Measurements from ENCODE around the gene LGR4. TPM values are rescaled to one million over a fixed set of nuclear protein-coding genes. Genes with fewer than 3 reads are reported as not detected.

Gene LGR4
- total and polyA plus RNA-seq, 10 of the 15 experiments (the other 5 are each of a cell fraction or from before 2014, with no cell fraction given), result under 0.01 to 0.64 (median 0.04) TPM; not detected in 5

DNA sequence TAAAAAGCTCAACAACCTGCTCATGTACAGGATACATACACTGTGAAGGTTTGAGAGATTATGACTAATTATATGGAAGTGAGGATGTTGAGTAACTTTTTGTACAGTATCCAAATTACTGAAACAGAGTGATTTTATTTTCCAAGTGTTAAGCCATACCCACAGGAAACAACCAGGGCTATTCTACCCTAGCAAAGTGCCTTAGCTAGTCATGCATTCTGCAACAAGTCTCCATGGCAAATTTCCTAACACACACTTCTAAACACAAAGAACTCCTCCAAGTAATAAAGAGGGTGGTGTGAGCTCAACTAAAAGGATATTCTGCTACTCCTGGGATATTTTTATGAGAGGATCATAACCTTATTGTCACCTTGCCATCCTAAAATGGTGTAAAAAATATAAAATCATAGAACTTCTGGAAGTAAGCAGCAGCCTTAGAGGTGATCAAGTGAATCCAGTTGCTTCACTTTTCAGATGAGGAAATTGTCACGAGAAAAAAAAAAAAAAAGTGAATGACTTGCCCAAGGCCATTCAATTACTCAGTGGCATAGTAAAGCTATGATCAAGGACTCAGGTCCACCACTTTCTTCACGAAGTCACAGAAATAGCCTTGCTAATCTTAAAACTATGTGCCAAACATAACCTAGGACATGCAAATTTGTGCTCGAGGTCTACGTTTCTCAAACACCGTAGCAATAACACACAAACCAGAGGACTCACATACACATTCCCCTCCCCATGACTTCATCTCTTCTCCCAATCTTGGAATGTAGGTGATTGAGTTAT, 4.2 kb downstream of the LGR4 start:
- Histone ChIP-seq H3K79me2 (ENCODE audit: control insufficient read depth, insufficient read depth, low read length) (no peaks in the 10 kb centered on the region), H3K27ac (ENCODE audit: control insufficient read depth, insufficient read depth) (no peak overlapping the region), H3K4me1 (ENCODE audit: control insufficient read depth, insufficient read depth, low read length) (0 out of 2 replicates have a peak, but pooled peaks cover 3% of the 10 kb centered on the region), H3K4me3 (no peak overlapping the region), H2AFZ (ENCODE audit: control insufficient read depth, low read depth, low read length) (no peak overlapping the region), H4K20me1 (ENCODE audit: control insufficient read depth, insufficient read depth) (no peaks in the 10 kb centered on the region), H3K9ac (ENCODE audit: control insufficient read depth, insufficient read depth, low read length) (no peak overlapping the region), H3K4me2 (ENCODE audit: control insufficient read depth, insufficient read depth) (no peak overlapping the region), H3K27me3 (replicated peaks in 1 of 2; ENCODE audit: control insufficient read depth in 2 of 2, insufficient read depth in 2 of 2, low read length in 1 of 2) (peaks cover 3% of the 10 kb centered on the region in 2 experiments; a peak in 2 of 4 replicates), H3K9me3 (replicated peaks; ENCODE audit: control insufficient read depth, insufficient read depth, low read length) (no peaks in the 10 kb centered on the region), H3K36me3 (ENCODE audit: control insufficient read depth in 2 of 2, insufficient read depth in 2 of 2, low read length in 1 of 2) (no peaks in the 10 kb centered on the region)
- no peak for ATAC-seq
- POLR2A ChIA-PET, result no interaction called here
- TF ChIP-seq FOS (IDR thresholded peaks at IDR 0.05; ENCODE audit: borderline replicate concordance, extremely low read depth, insufficient read length), result no peak
- TF ChIP-seq SREBF2 (IDR thresholded peaks at IDR 0.05; ENCODE audit: low read length), result no peak
- no peak for TF ChIP-seq SUPT20H (IDR thresholded peaks at IDR 0.05; ENCODE audit: borderline replicate concordance, control insufficient read depth, low read depth, low read length)
- TF ChIP-seq PAX5 (IDR thresholded peaks at IDR 0.05; ENCODE audit: borderline replicate concordance, low read depth, low read length), result no peak
- TF ChIP-seq MTA3 (IDR thresholded peaks at IDR 0.05; ENCODE audit: borderline replicate concordance, low read length), result no peak
- no peak for TF ChIP-seq CREB1 (IDR thresholded peaks at IDR 0.05; ENCODE audit: low read depth)
- TF ChIP-seq, protein P1, sequence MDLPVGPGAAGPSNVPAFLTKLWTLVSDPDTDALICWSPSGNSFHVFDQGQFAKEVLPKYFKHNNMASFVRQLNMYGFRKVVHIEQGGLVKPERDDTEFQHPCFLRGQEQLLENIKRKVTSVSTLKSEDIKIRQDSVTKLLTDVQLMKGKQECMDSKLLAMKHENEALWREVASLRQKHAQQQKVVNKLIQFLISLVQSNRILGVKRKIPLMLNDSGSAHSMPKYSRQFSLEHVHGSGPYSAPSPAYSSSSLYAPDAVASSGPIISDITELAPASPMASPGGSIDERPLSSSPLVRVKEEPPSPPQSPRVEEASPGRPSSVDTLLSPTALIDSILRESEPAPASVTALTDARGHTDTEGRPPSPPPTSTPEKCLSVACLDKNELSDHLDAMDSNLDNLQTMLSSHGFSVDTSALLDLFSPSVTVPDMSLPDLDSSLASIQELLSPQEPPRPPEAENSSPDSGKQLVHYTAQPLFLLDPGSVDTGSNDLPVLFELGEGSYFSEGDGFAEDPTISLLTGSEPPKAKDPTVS (IDR thresholded peaks at IDR 0.05; ENCODE audit: low read depth, low read length), result no peak
- no peak for TF ChIP-seq SP1 (IDR thresholded peaks at IDR 0.05; ENCODE audit: low read depth, low read length)
- TF ChIP-seq, protein P2, sequence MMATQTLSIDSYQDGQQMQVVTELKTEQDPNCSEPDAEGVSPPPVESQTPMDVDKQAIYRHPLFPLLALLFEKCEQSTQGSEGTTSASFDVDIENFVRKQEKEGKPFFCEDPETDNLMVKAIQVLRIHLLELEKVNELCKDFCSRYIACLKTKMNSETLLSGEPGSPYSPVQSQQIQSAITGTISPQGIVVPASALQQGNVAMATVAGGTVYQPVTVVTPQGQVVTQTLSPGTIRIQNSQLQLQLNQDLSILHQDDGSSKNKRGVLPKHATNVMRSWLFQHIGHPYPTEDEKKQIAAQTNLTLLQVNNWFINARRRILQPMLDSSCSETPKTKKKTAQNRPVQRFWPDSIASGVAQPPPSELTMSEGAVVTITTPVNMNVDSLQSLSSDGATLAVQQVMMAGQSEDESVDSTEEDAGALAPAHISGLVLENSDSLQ (IDR thresholded peaks at IDR 0.05), result no peak
- TF ChIP-seq NFYB (IDR thresholded peaks at IDR 0.05; ENCODE audit: insufficient read depth, low read depth, low read length), result no peak
- RAD21 ChIA-PET (ENCODE audit: unreplicated experiment), result no interaction called here
- intact Hi-C loops (cut with micrococcal nuclease; ENCODE audit: unreplicated experiment), result no loop called here
- in situ Hi-C loops (cut with MboI), result no loop called here
- WGBS (ENCODE audit: insufficient coverage, insufficient replicate concordance, low lambda C conversion rate, missing lambda C conversion rate), result 7% methylated on average over 5 of the region's 5 CpGs
- DNase-seq (ENCODE audit: low read depth, low spot score), result no peak
- SMC1A ChIA-PET (ENCODE audit: uncharacterized antibody, unreplicated experiment), result interaction anchor here (0.6 kb wide), 1 partner anchor 34 kb away, joined by 3 read pairs; no protein-coding TSS in a partner anchor
- CTCF ChIA-PET, result interaction anchor here (0.7 kb wide), 1 partner anchor 18 kb away, joined by 3 read pairs; no protein-coding TSS in a partner anchor
- no TSS peak for BruUV-seq (replicated peaks)
- FAIRE-seq, result no peak

Data from GM12878 (cell line).